ENCODE measurements around the gene AMDHD2. TPM values are rescaled to one million over a fixed set of nuclear protein-coding genes. Genes with fewer than 3 reads are reported as not detected.

Gene AMDHD2
- total RNA-seq, 4 donors from 2014 or later, result 30.2 to 115 (median 52.4) TPM

DNA sequence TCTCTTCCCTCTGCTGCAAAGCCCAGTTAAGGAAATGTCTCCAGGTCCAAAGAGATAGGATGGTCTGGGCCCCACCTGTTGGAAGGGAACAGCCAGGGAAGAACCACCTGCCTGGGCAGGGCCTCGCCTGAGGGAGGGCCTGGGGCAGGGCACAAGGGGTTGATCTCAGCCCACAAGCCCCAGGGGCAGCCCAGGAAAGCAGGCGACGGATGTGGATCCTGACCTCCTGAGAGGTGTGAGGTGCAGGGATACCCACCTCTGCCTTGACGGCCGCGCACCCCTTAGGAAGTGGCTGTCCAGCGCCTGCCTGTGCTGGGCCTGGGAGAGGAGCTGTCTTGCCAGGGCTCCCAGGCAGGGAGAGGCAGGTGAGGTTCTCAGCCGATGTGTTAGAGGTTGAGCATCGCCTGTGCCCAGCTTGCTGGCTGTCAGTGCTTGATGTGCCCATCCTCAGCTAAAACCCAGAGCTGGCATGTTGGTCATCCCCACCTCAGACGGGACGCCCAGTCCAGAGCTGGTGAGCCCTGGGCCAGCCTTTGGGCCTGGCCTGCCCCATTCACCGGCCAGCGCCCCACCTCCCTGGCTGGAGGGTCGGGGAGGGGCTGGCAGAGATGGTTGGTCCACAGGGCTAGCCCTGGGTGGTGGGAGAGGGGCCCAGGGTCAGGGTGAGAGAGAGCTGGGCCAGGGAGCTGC is 10.6 kb downstream of the AMDHD2 start:
- 88% methylated on average over 13 of the region's 14 CpGs; no CpG with 5 or more reads in 1 of the 2 donors for WGBS, 2 donors (ENCODE audit: low coverage in 1 of 2)
- H3K36me3 ChIP-seq, result peaks cover 0 to 6% (median 2%) of the 10 kb centered on the region in 4 donors
- TF ChIP-seq POLR2AphosphoS5 (IDR thresholded peaks at IDR 0.05) (no peak), POLR2A (IDR thresholded peaks at IDR 0.05) (no peak), EP300 (IDR thresholded peaks at IDR 0.05; ENCODE audit: low read depth) (no peak)
- TF ChIP-seq, protein P1, sequence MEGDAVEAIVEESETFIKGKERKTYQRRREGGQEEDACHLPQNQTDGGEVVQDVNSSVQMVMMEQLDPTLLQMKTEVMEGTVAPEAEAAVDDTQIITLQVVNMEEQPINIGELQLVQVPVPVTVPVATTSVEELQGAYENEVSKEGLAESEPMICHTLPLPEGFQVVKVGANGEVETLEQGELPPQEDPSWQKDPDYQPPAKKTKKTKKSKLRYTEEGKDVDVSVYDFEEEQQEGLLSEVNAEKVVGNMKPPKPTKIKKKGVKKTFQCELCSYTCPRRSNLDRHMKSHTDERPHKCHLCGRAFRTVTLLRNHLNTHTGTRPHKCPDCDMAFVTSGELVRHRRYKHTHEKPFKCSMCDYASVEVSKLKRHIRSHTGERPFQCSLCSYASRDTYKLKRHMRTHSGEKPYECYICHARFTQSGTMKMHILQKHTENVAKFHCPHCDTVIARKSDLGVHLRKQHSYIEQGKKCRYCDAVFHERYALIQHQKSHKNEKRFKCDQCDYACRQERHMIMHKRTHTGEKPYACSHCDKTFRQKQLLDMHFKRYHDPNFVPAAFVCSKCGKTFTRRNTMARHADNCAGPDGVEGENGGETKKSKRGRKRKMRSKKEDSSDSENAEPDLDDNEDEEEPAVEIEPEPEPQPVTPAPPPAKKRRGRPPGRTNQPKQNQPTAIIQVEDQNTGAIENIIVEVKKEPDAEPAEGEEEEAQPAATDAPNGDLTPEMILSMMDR (IDR thresholded peaks at IDR 0.05), result no peak
- no peak overlapping the region for H3K4me3 ChIP-seq
- DNase-seq, result no peak
- intact Hi-C loops (cut with DNase I; ENCODE audit: low total_unique reads), result no loop called here
- H3K27ac ChIP-seq, result peak overlapping the region; percentile 96 to 98 (median 97)
- peaks cover 0 to 18% (median 12%) of the 10 kb centered on the region in 4 donors for H3K4me1 ChIP-seq
- H3K9me3 ChIP-seq, result no peaks in the 10 kb centered on the region
- in situ Hi-C loops (cut with MboI; ENCODE audit: low pct_ligation_motif_present in 1 of 4, low pct_unique_long_range_greater_than_20kb in 1 of 4, low sequenced_read_pairs in 3 of 4), result no loop called here
- H3K27me3 ChIP-seq, result no peaks in the 10 kb centered on the region

- in situ Hi-C loops (cut with MboI; ENCODE audit: low pct_ligation_motif_present in 1 of 4, low pct_unique_long_range_greater_than_20kb in 1 of 4, low sequenced_read_pairs in 3 of 4), result no loop called here
Observed at GRCh38 chr16:2531371-2531695, 11.2 kb downstream of the AMDHD2 start, which contains the start of gene CEMP1. Gene CEMP1 (minus strand): TSS chr16:2531408. CDS start chr16:2531073, 335 bp downstream.

GRCh38 chr16:2531696-2532493 is 11.7 kb downstream of the AMDHD2 start:
- intact Hi-C loops (cut with DNase I; ENCODE audit: low total_unique reads) (no loop called here), in situ Hi-C loops (cut with MboI; ENCODE audit: low pct_ligation_motif_present in 1 of 4, low pct_unique_long_range_greater_than_20kb in 1 of 4, low sequenced_read_pairs in 3 of 4) (no loop called here)
- Histone ChIP-seq H3K9me3 (no peaks in the 10 kb centered on the region), H3K27me3 (no peaks in the 10 kb centered on the region), H3K4me3 (peak overlapping the region; percentile 41 to 63 (median 58)), H3K27ac (peak overlapping the region; percentile 96 to 98 (median 97)), H3K36me3 (peaks cover 0 to 6% (median 2%) of the 10 kb centered on the region in 4 donors), H3K4me1 (peaks cover 7 to 27% (median 17%) of the 10 kb centered on the region in 4 donors)
- TF ChIP-seq, protein P1 (IDR thresholded peaks at IDR 0.05), result no peak
- no peak for TF ChIP-seq EP300 (IDR thresholded peaks at IDR 0.05; ENCODE audit: low read depth)
- TF ChIP-seq POLR2A (IDR thresholded peaks at IDR 0.05), result peak; percentile 47
- TF ChIP-seq POLR2AphosphoS5 (IDR thresholded peaks at IDR 0.05), result peak; percentile 87 to 94 (median 90)
- 0 to 1% methylated on average over 2 to 73 of the region's 84 CpGs for WGBS, 2 donors (ENCODE audit: low coverage in 1 of 2)
- peak; percentile 99 for DNase-seq

More at GRCh38 chr16:2531371-2531695, 11.2 kb downstream of the AMDHD2 start, which contains the start of gene CEMP1:
- TF ChIP-seq POLR2AphosphoS5 (IDR thresholded peaks at IDR 0.05), result no peak
- TF ChIP-seq POLR2A (IDR thresholded peaks at IDR 0.05), result no peak
- TF ChIP-seq EP300 (IDR thresholded peaks at IDR 0.05; ENCODE audit: low read depth), result no peak
- TF ChIP-seq, protein P1 (IDR thresholded peaks at IDR 0.05), result no peak
- Histone ChIP-seq H3K36me3 (peaks cover 0 to 6% (median 2%) of the 10 kb centered on the region in 4 donors), H3K9me3 (no peaks in the 10 kb centered on the region), H3K27me3 (no peaks in the 10 kb centered on the region), H3K27ac (peak within 1 kb of the TSS; percentile 96 to 98 (median 97)), H3K4me3 (peak within 1 kb of the TSS; percentile 41 to 63 (median 58)), H3K4me1 (peaks cover 5 to 21% (median 14%) of the 10 kb centered on the region in 4 donors)
- WGBS, 2 donors (ENCODE audit: low coverage in 1 of 2), result 21% methylated on average over 11 of the region's 11 CpGs; no CpG with 5 or more reads in 1 of the 2 donors
- DNase-seq, result no peak
- intact Hi-C loops (cut with DNase I; ENCODE audit: low total_unique reads), result no loop called here
